ENCODE measurements around the gene ABCF1.

ABCF1 gene

GRCh38 chr6:30560930-30561329, 10.3 kb upstream of the ABCF1 start:
- ATAC-seq = no peak

- no peak for ATAC-seq
Measured at GRCh38 chr6:30562470-30563425, 8.5 kb upstream of the ABCF1 start.

- no peak for ATAC-seq
Measured at GRCh38 chr6:30564114-30564513, 7.1 kb upstream of the ABCF1 start.

- no peak for ATAC-seq
Measured at GRCh38 chr6:30565772-30566171, 5.5 kb upstream of the ABCF1 start.

GRCh38 chr6:30568245-30568644, 3.0 kb upstream of the ABCF1 start:
- ATAC-seq = peak; percentile 39 to 59

GRCh38 chr6:30570263-30570662, 979 bp upstream of the ABCF1 start:
- no peak for ATAC-seq

- peak; percentile 2 to 4 for ATAC-seq
Measured at GRCh38 chr6:30570740-30571074, 535 bp upstream of the ABCF1 start.

- no peak for ATAC-seq
Measured at GRCh38 chr6:30571762-30572082, 480 bp downstream of the ABCF1 start.

GRCh38 chr6:30572148-30572547, 906 bp downstream of the ABCF1 start:
- no peak for ATAC-seq

- ATAC-seq = no peak
Measured at GRCh38 chr6:30573113-30573512, 1.9 kb downstream of the ABCF1 start.

GRCh38 chr6:30578051-30578450, 6.8 kb downstream of the ABCF1 start:
- no peak for ATAC-seq

- no peak for ATAC-seq
Measured at GRCh38 chr6:30583921-30584320, 12.7 kb downstream of the ABCF1 start.

- no peak for ATAC-seq
Measured at GRCh38 chr6:30589754-30590358, 18.6 kb downstream of the ABCF1 start.

- ATAC-seq = peak in 1 of 2 donors; percentile 34
Measured at GRCh38 chr6:30590509-30590908, 19.3 kb downstream of the ABCF1 start.

GRCh38 chr6:30591008-30591407, 19.8 kb downstream of the ABCF1 start:
- ATAC-seq = peak in 1 of 2 donors; percentile 18

- no peak for ATAC-seq
Measured at GRCh38 chr6:30592287-30592686, 21.0 kb downstream of the ABCF1 start.

GRCh38 chr6:30597315-30598144, 26.3 kb downstream of the ABCF1 start:
- ATAC-seq = peak; percentile 76 to 81

GRCh38 chr6:30598912-30599624, 27.8 kb downstream of the ABCF1 start:
- no peak for ATAC-seq

GRCh38 chr6:30599625-30600324, 28.5 kb downstream of the ABCF1 start:
- ATAC-seq = no peak

GRCh38 chr6:30600451-30600961, 29.3 kb downstream of the ABCF1 start:
- ATAC-seq = no peak

GRCh38 chr6:30601436-30601814, 30.2 kb downstream of the ABCF1 start:
- no peak for ATAC-seq
